ENCODE results near the gene NDUFC2. TPM values are rescaled to one million over a fixed set of nuclear protein-coding genes. Genes with fewer than 3 reads are reported as not detected.

NDUFC2 gene
- total and polyA plus RNA-seq, 2 of the 13 experiments (the other 11 are each of a cell fraction or from before 2014, with no cell fraction given) = 256 to 363 TPM

GRCh38 chr11:78023426-78023825 lies 56.2 kb downstream of the NDUFC2 start (continued):
- TF ChIP-seq NR2C2 (CRISPR knock-in tag; IDR thresholded peaks at IDR 0.05; ENCODE audit: borderline replicate concordance) = peak; percentile 6; the same call in 1 of the 2 replicates
- TF ChIP-seq, protein P1, sequence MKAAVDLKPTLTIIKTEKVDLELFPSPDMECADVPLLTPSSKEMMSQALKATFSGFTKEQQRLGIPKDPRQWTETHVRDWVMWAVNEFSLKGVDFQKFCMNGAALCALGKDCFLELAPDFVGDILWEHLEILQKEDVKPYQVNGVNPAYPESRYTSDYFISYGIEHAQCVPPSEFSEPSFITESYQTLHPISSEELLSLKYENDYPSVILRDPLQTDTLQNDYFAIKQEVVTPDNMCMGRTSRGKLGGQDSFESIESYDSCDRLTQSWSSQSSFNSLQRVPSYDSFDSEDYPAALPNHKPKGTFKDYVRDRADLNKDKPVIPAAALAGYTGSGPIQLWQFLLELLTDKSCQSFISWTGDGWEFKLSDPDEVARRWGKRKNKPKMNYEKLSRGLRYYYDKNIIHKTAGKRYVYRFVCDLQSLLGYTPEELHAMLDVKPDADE (CRISPR knock-in tag; IDR thresholded peaks at IDR 0.05) = no peak
- TF ChIP-seq ZBTB8A (CRISPR knock-in tag; IDR thresholded peaks at IDR 0.05; ENCODE audit: borderline replicate concordance, low read depth) = no peak
- TF ChIP-seq NR3C1 (CRISPR knock-in tag; IDR thresholded peaks at IDR 0.05) = no peak
- no peak for TF ChIP-seq NAIF1 (CRISPR knock-in tag; IDR thresholded peaks at IDR 0.05; ENCODE audit: borderline replicate concordance)
- TF ChIP-seq, protein P2, sequence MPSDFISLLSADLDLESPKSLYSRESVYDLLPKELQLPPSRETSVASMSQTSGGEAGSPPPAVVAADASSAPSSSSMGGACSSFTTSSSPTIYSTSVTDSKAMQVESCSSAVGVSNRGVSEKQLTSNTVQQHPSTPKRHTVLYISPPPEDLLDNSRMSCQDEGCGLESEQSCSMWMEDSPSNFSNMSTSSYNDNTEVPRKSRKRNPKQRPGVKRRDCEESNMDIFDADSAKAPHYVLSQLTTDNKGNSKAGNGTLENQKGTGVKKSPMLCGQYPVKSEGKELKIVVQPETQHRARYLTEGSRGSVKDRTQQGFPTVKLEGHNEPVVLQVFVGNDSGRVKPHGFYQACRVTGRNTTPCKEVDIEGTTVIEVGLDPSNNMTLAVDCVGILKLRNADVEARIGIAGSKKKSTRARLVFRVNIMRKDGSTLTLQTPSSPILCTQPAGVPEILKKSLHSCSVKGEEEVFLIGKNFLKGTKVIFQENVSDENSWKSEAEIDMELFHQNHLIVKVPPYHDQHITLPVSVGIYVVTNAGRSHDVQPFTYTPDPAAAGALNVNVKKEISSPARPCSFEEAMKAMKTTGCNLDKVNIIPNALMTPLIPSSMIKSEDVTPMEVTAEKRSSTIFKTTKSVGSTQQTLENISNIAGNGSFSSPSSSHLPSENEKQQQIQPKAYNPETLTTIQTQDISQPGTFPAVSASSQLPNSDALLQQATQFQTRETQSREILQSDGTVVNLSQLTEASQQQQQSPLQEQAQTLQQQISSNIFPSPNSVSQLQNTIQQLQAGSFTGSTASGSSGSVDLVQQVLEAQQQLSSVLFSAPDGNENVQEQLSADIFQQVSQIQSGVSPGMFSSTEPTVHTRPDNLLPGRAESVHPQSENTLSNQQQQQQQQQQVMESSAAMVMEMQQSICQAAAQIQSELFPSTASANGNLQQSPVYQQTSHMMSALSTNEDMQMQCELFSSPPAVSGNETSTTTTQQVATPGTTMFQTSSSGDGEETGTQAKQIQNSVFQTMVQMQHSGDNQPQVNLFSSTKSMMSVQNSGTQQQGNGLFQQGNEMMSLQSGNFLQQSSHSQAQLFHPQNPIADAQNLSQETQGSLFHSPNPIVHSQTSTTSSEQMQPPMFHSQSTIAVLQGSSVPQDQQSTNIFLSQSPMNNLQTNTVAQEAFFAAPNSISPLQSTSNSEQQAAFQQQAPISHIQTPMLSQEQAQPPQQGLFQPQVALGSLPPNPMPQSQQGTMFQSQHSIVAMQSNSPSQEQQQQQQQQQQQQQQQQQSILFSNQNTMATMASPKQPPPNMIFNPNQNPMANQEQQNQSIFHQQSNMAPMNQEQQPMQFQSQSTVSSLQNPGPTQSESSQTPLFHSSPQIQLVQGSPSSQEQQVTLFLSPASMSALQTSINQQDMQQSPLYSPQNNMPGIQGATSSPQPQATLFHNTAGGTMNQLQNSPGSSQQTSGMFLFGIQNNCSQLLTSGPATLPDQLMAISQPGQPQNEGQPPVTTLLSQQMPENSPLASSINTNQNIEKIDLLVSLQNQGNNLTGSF (CRISPR knock-in tag; IDR thresholded peaks at IDR 0.05) = no peak
- 0 out of 2 replicates have a peak, but pooled peaks have one; percentile 82 for TF ChIP-seq ZBTB3 (CRISPR knock-in tag; IDR thresholded peaks at IDR 0.05; ENCODE audit: borderline replicate concordance, low read depth)
- no peak for TF ChIP-seq RFXAP (CRISPR knock-in tag; IDR thresholded peaks at IDR 0.05; ENCODE audit: borderline replicate concordance)
- no peak for TF ChIP-seq ZBTB38 (CRISPR knock-in tag; IDR thresholded peaks at IDR 0.05)
- no peak for TF ChIP-seq FIP1L1 (IDR thresholded peaks at IDR 0.05; ENCODE audit: borderline replicate concordance, insufficient read depth, low read depth, low read length)
- TF ChIP-seq ZNF235 (CRISPR knock-in tag; IDR thresholded peaks at IDR 0.05; ENCODE audit: borderline replicate concordance) = no peak
- no peak for TF ChIP-seq RBFOX2 (IDR thresholded peaks at IDR 0.05; ENCODE audit: low read depth, low read length)
- TF ChIP-seq ZSCAN29 (CRISPR knock-in tag; conservative IDR thresholded peaks at IDR 0.05) = 0 out of 2 replicates have a peak, but pooled peaks have one; percentile 37
- no peak for TF ChIP-seq ZNF251 (CRISPR knock-in tag; IDR thresholded peaks at IDR 0.05)
- TF ChIP-seq ZMAT5 (CRISPR knock-in tag; IDR thresholded peaks at IDR 0.05; ENCODE audit: borderline replicate concordance, low read depth) = no peak
- TF ChIP-seq, protein P3, sequence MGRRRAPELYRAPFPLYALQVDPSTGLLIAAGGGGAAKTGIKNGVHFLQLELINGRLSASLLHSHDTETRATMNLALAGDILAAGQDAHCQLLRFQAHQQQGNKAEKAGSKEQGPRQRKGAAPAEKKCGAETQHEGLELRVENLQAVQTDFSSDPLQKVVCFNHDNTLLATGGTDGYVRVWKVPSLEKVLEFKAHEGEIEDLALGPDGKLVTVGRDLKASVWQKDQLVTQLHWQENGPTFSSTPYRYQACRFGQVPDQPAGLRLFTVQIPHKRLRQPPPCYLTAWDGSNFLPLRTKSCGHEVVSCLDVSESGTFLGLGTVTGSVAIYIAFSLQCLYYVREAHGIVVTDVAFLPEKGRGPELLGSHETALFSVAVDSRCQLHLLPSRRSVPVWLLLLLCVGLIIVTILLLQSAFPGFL (CRISPR knock-in tag; IDR thresholded peaks at IDR 0.05) = no peak
- TF ChIP-seq MIER3 (CRISPR knock-in tag; IDR thresholded peaks at IDR 0.05; ENCODE audit: borderline replicate concordance) = no peak
- no peak for TF ChIP-seq ATF7-NPFF (CRISPR knock-in tag; IDR thresholded peaks at IDR 0.05; ENCODE audit: low read depth)
- TF ChIP-seq, protein P4, sequence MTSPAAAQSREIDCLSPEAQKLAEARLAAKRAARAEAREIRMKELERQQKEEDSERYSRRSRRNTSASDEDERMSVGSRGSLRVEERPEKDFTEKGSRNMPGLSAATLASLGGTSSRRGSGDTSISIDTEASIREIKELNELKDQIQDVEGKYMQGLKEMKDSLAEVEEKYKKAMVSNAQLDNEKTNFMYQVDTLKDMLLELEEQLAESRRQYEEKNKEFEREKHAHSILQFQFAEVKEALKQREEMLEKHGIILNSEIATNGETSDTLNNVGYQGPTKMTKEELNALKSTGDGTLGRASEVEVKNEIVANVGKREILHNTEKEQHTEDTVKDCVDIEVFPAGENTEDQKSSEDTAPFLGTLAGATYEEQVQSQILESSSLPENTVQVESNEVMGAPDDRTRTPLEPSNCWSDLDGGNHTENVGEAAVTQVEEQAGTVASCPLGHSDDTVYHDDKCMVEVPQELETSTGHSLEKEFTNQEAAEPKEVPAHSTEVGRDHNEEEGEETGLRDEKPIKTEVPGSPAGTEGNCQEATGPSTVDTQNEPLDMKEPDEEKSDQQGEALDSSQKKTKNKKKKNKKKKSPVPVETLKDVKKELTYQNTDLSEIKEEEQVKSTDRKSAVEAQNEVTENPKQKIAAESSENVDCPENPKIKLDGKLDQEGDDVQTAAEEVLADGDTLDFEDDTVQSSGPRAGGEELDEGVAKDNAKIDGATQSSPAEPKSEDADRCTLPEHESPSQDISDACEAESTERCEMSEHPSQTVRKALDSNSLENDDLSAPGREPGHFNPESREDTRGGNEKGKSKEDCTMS (CRISPR knock-in tag; conservative IDR thresholded peaks at IDR 0.05) = no peak
- TF ChIP-seq ZFAT (CRISPR knock-in tag; conservative IDR thresholded peaks at IDR 0.05) = no peak
